GM23248 (cell line): ENCODE results near the gene TASOR. TPM values are rescaled to one million over a fixed set of nuclear protein-coding genes. Genes with fewer than 3 reads are reported as not detected.

Experiments
- DNase-seq: peaks from one replicate; pipeline ENCODE4 v3.0.0-alpha.2; 2015
- H2AFZ ChIP-seq: fragments of 200-600 bp; sonication (generic); 2 replicates; pipeline ENCODE4 v1.6.1; 2016; ENCODE audit warnings: antibody characterized with exemption
- H3F3A ChIP-seq: fragments of 200-600 bp; sonication (generic); 2 replicates; pipeline ENCODE4 v1.6.1; 2016; ENCODE audit warnings: mild to moderate bottlenecking, antibody characterized with exemption, mixed run types; ENCODE audit not compliant: insufficient read depth
- H3K27ac ChIP-seq: fragments of 200-600 bp; sonication (generic); 2 replicates; pipeline ENCODE4 v1.5.1; 2016; ENCODE audit warnings: mild to moderate bottlenecking
- H3K27me3 ChIP-seq: fragments of 200-600 bp; sonication (generic); replicated peaks from 2 replicates; pipeline ENCODE4 v1.6.1; 2016; ENCODE audit warnings: mild to moderate bottlenecking; ENCODE audit not compliant: insufficient read depth
- H3K36me3 ChIP-seq: fragments of 200-600 bp; sonication (generic); 2 replicates; pipeline ENCODE4 v1.6.1; 2016; ENCODE audit warnings: low read depth, mild to moderate bottlenecking
- H3K4me1 ChIP-seq: fragments of 200-600 bp; sonication (generic); 2 replicates; pipeline ENCODE4 v1.6.1; 2016; ENCODE audit warnings: mild to moderate bottlenecking; ENCODE audit not compliant: insufficient read depth
- H3K4me2 ChIP-seq: fragments of 200-600 bp; sonication (generic); one replicate; pipeline ENCODE4 v1.6.1; 2016; ENCODE audit warnings: mild to moderate bottlenecking; ENCODE audit not compliant: unreplicated experiment
- H3K4me3 ChIP-seq: fragments of 200-600 bp; sonication (generic); 2 replicates; pipeline ENCODE4 v1.5.1; 2016; ENCODE audit warnings: mild to moderate bottlenecking
- H3K79me2 ChIP-seq: fragments of 200-600 bp; sonication (generic); 2 replicates; pipeline ENCODE4 v1.6.1; 2016; ENCODE audit warnings: mild to moderate bottlenecking; ENCODE audit not compliant: insufficient read depth
- H3K9ac ChIP-seq: fragments of 200-600 bp; sonication (generic); 2 replicates; pipeline ENCODE4 v1.6.1; 2016; ENCODE audit warnings: mild to moderate bottlenecking
- H3K9me2 ChIP-seq: fragments of 200-600 bp; sonication (generic); 2 replicates; pipeline ENCODE4 v1.6.1; 2016; ENCODE audit warnings: mixed run types, mild to moderate bottlenecking, moderate library complexity; ENCODE audit not compliant: insufficient read depth
- H3K9me3 ChIP-seq: fragments of 200-600 bp; sonication (generic); one replicate; pipeline ENCODE4 v1.6.1; 2017; ENCODE audit warnings: low read depth
- H4K20me1 ChIP-seq: fragments of 200-600 bp; sonication (generic); 2 replicates; pipeline ENCODE4 v1.6.0; 2016; ENCODE audit not compliant: insufficient read depth
- EZH2 ChIP-seq: fragments of 200-600 bp; sonication (generic); IDR thresholded peaks from 2 replicates; pipeline ENCODE4 v1.6.1; 2018; ENCODE audit warnings: antibody characterized with exemption, mild to moderate bottlenecking; ENCODE audit not compliant: insufficient read depth, poor library complexity, severe bottlenecking
- EZH2phosphoT487 ChIP-seq: fragments of 200-600 bp; sonication (generic); IDR thresholded peaks from 2 replicates; pipeline ENCODE4 v1.6.1; 2018; ENCODE audit warnings: antibody characterized with exemption, moderate library complexity, mild to moderate bottlenecking, low read depth; ENCODE audit not compliant: insufficient read depth
- WGBS, 2 experiments: methylation state at CpG; one replicate each; pipeline ENCODE4 v1.1.6; 2015 to 2017; ENCODE audit warnings: low lambda C conversion rate in 2 of 2, low coverage in 1 of 2; ENCODE audit errors: missing lambda C conversion rate in 2 of 2; 5-methylcytosine and 5-hydroxymethylcytosine counted together
- in situ Hi-C: fragments of 300-500 bp; cut with MboI; formaldehyde crosslinking; loops from 2 replicates; pipeline ENCODE4 v1.15.0; 2020
- polyA plus RNA-seq: library from polyadenylated mRNA; unstranded; fragments of >200 nt; fragmentation: Nextera tagmentation; extraction: Ambion mirVana; gene quantifications from 2 replicates; pipeline ENCODE4 v1.2.1, GENCODE V29; 2016
- total RNA-seq: library from RNA; depleted of rRNA; stranded (reverse); fragments of >200 nt; shearing (Covaris generic); gene quantifications from 2 replicates; pipeline ENCODE4 v1.2.3, GENCODE V29; 2014

TASOR gene
- total and polyA plus RNA-seq, 2 experiments from 2014 or later = 15.7 to 56.8 TPM

- peaks cover 49% of the 10 kb centered on the region for H3K79me2 ChIP-seq
- peak overlapping the region; percentile 92 for H3K27ac ChIP-seq
- H3K9me3 ChIP-seq = no peaks in the 10 kb centered on the region
- peak overlapping the region; percentile 92 for H3K9ac ChIP-seq
- H2AFZ ChIP-seq = peak overlapping the region; percentile 95
- H3K36me3 ChIP-seq = no peaks in the 10 kb centered on the region
- DNase-seq = peak; percentile 91
- peaks cover 22% of the 10 kb centered on the region for H3K4me1 ChIP-seq
- in situ Hi-C loops = no loop called here
- no peaks in the 10 kb centered on the region for H3K9me2 ChIP-seq
- peak overlapping the region; percentile 80 for H3K4me3 ChIP-seq
- H3K4me2 ChIP-seq = peak overlapping the region; percentile 79
- H3K27me3 ChIP-seq = no peaks in the 10 kb centered on the region
- WGBS, 2 experiments = 1 to 2% methylated on average over 35 to 54 of the region's 58 CpGs
- no peaks in the 10 kb centered on the region for H4K20me1 ChIP-seq
- TF ChIP-seq EZH2 (no peak), EZH2phosphoT487 (no peak)
- no peaks in the 10 kb centered on the region; the same call in 1 of the 2 replicates for H3F3A ChIP-seq
These were observed 473 bp downstream of the TASOR start for GRCh38 chr3:56682462-56683121.

GRCh38 chr3:56681984-56682461 is 1.0 kb downstream of the TASOR start:
- in situ Hi-C loops = no loop called here
- peak overlapping the region; percentile 80 for H3K4me3 ChIP-seq

GRCh38 chr3:56680054-56680580 is 2.9 kb downstream of the TASOR start:
- TF ChIP-seq EZH2phosphoT487 (no peak), EZH2 (no peak)
- Histone ChIP-seq H4K20me1 (no peaks in the 10 kb centered on the region), H3K4me3 (peak overlapping the region; percentile 80), H2AFZ (no peak overlapping the region), H3K27me3 (no peaks in the 10 kb centered on the region), H3K27ac (no peak overlapping the region), H3K9me3 (no peaks in the 10 kb centered on the region), H3K4me2 (peak overlapping the region; percentile 79), H3K9ac (no peak overlapping the region), H3K4me1 (peaks cover 22% of the 10 kb centered on the region), H3K36me3 (no peaks in the 10 kb centered on the region), H3K79me2 (peaks cover 73% of the 10 kb centered on the region), H3F3A (peaks cover 5% of the 10 kb centered on the region; the same call in 1 of the 2 replicates), H3K9me2 (no peaks in the 10 kb centered on the region)
- no peak for DNase-seq
- in situ Hi-C loops = no loop called here

More at GRCh38 chr3:56681984-56682461, 1.0 kb downstream of the TASOR start:
- Histone ChIP-seq H3K36me3 (no peaks in the 10 kb centered on the region), H3K9ac (peak overlapping the region; percentile 92), H3K4me2 (peak overlapping the region; percentile 79), H3K4me1 (peaks cover 22% of the 10 kb centered on the region), H3K27me3 (no peaks in the 10 kb centered on the region), H2AFZ (peak overlapping the region; percentile 95), H3K27ac (peak overlapping the region; percentile 92), H3F3A (no peaks in the 10 kb centered on the region; the same call in 1 of the 2 replicates), H3K9me3 (no peaks in the 10 kb centered on the region), H3K9me2 (no peaks in the 10 kb centered on the region), H4K20me1 (no peaks in the 10 kb centered on the region), H3K79me2 (peaks cover 54% of the 10 kb centered on the region)
- TF ChIP-seq EZH2 (no peak), EZH2phosphoT487 (no peak)
- 32 to 48% methylated on average over 7 to 10 of the region's 10 CpGs for WGBS, 2 experiments
- DNase-seq = no peak

- no peaks in the 10 kb centered on the region for H4K20me1 ChIP-seq
- peaks cover 93% of the 10 kb centered on the region for H3K79me2 ChIP-seq
- H3K9me2 ChIP-seq = no peaks in the 10 kb centered on the region
- H3K4me3 ChIP-seq = no peak overlapping the region
- H3K4me1 ChIP-seq = peaks cover 22% of the 10 kb centered on the region
- H3F3A ChIP-seq = peaks cover 5% of the 10 kb centered on the region; the same call in 1 of the 2 replicates
- H3K27me3 ChIP-seq = no peaks in the 10 kb centered on the region
- no peak overlapping the region for H3K9ac ChIP-seq
- H3K9me3 ChIP-seq = no peaks in the 10 kb centered on the region
- H3K4me2 ChIP-seq = no peak overlapping the region
- DNase-seq = no peak
- H3K36me3 ChIP-seq = no peaks in the 10 kb centered on the region; the same call in 1 of the 2 replicates
- 39 to 50% methylated on average over 1 of the region's 1 CpG for WGBS, 2 experiments
- in situ Hi-C loops = no loop called here
- no peak overlapping the region for H2AFZ ChIP-seq
- TF ChIP-seq EZH2phosphoT487 (no peak), EZH2 (no peak)
- H3K27ac ChIP-seq = no peak overlapping the region
These were observed 5.8 kb downstream of the TASOR start for GRCh38 chr3:56677286-56677685.
